ENCODE data around the gene BCAS3. TPM values are rescaled to one million over a fixed set of nuclear protein-coding genes. Genes with fewer than 3 reads are reported as not detected.

BCAS3 gene
- total RNA-seq, 4 donors from 2014 or later: 13.0 to 27.8 (median 20.7) TPM

GRCh38 chr17:60851181-60851580 is 173.5 kb downstream of the BCAS3 start:
- Histone ChIP-seq H3K9me3 (no peaks in the 10 kb centered on the region), H3K36me3 (no peaks in the 10 kb centered on the region), H3K27me3 (no peaks in the 10 kb centered on the region), H3K4me3 (no peak overlapping the region), H3K4me1 (no peaks in the 10 kb centered on the region), H3K27ac (no peak overlapping the region)
- 76 to 77% methylated on average over 17 of the region's 17 CpGs for WGBS, 2 donors
- no peak for TF ChIP-seq POLR2A (IDR thresholded peaks at IDR 0.05)
- no peak for TF ChIP-seq CTCF (IDR thresholded peaks at IDR 0.05)
- intact Hi-C loops (cut with DNase I): no loop called here
- no peak for DNase-seq

- Histone ChIP-seq H3K9me3 (peaks cover 0 to 5% (median 0%) of the 10 kb centered on the region in 3 donors), H3K4me3 (no peak overlapping the region), H3K4me1 (no peaks in the 10 kb centered on the region), H3K27ac (no peak overlapping the region), H3K36me3 (no peaks in the 10 kb centered on the region), H3K27me3 (no peaks in the 10 kb centered on the region)
- TF ChIP-seq POLR2A (IDR thresholded peaks at IDR 0.05): no peak
- TF ChIP-seq CTCF (IDR thresholded peaks at IDR 0.05): no peak
- 74 to 81% methylated on average over 6 of the region's 6 CpGs for WGBS, 2 donors
- intact Hi-C loops (cut with DNase I): no loop called here
- no peak for DNase-seq
Measured at GRCh38 chr17:60857556-60858080, 180.0 kb downstream of the BCAS3 start.

GRCh38 chr17:60862482-60862881 is 184.8 kb downstream of the BCAS3 start:
- intact Hi-C loops (cut with DNase I): no loop called here

GRCh38 chr17:60863892-60864707 is 186.4 kb downstream of the BCAS3 start:
- intact Hi-C loops (cut with DNase I): no loop called here
- WGBS, 2 donors: 45 to 63% methylated on average over 4 of the region's 4 CpGs
- Histone ChIP-seq H3K4me1 (no peaks in the 10 kb centered on the region), H3K4me3 (no peak overlapping the region), H3K27me3 (no peaks in the 10 kb centered on the region), H3K27ac (no peak overlapping the region), H3K9me3 (peaks cover 0 to 5% (median 0%) of the 10 kb centered on the region in 3 donors), H3K36me3 (no peaks in the 10 kb centered on the region)
- TF ChIP-seq CTCF (IDR thresholded peaks at IDR 0.05): no peak
- no peak for TF ChIP-seq POLR2A (IDR thresholded peaks at IDR 0.05)
- no peak for DNase-seq

More at GRCh38 chr17:60862482-60862881, 184.8 kb downstream of the BCAS3 start:
- Histone ChIP-seq H3K4me3 (no peak overlapping the region), H3K36me3 (no peaks in the 10 kb centered on the region), H3K9me3 (peaks cover 0 to 5% (median 0%) of the 10 kb centered on the region in 3 donors), H3K4me1 (no peaks in the 10 kb centered on the region), H3K27me3 (no peaks in the 10 kb centered on the region), H3K27ac (no peak overlapping the region)
- DNase-seq: no peak
- no peak for TF ChIP-seq CTCF (IDR thresholded peaks at IDR 0.05)
- TF ChIP-seq POLR2A (IDR thresholded peaks at IDR 0.05): no peak

- no peaks in the 10 kb centered on the region for H3K4me1 ChIP-seq
- TF ChIP-seq CTCF (IDR thresholded peaks at IDR 0.05) (no peak), POLR2A (IDR thresholded peaks at IDR 0.05) (no peak)
- intact Hi-C loops (cut with DNase I): no loop called here
- H3K4me3 ChIP-seq: no peak overlapping the region
- no peaks in the 10 kb centered on the region for H3K27me3 ChIP-seq
- H3K36me3 ChIP-seq: no peaks in the 10 kb centered on the region
- no peak for DNase-seq
- WGBS, 2 donors: 61 to 79% methylated on average over 2 of the region's 2 CpGs
- no peak overlapping the region for H3K27ac ChIP-seq
- H3K9me3 ChIP-seq: peaks cover 0 to 5% (median 0%) of the 10 kb centered on the region in 3 donors
Measured at GRCh38 chr17:60864708-60865005, 187.0 kb downstream of the BCAS3 start.
